Pericardium fibroblast (primary cell): ENCODE data around the gene MRPL23. TPM values are rescaled to one million over a fixed set of nuclear protein-coding genes. Genes with fewer than 3 reads are reported as not detected.

Source experiments
- total RNA-seq: library from RNA; depleted of rRNA; stranded (reverse); fragments of >200 nt; gene quantifications from 2 replicates; pipeline ENCODE4 v1.2.3, GENCODE V29; 2015

The MRPL23 gene
- total RNA-seq: 63.6 and 67.1 TPM in 2 replicates

DNA sequence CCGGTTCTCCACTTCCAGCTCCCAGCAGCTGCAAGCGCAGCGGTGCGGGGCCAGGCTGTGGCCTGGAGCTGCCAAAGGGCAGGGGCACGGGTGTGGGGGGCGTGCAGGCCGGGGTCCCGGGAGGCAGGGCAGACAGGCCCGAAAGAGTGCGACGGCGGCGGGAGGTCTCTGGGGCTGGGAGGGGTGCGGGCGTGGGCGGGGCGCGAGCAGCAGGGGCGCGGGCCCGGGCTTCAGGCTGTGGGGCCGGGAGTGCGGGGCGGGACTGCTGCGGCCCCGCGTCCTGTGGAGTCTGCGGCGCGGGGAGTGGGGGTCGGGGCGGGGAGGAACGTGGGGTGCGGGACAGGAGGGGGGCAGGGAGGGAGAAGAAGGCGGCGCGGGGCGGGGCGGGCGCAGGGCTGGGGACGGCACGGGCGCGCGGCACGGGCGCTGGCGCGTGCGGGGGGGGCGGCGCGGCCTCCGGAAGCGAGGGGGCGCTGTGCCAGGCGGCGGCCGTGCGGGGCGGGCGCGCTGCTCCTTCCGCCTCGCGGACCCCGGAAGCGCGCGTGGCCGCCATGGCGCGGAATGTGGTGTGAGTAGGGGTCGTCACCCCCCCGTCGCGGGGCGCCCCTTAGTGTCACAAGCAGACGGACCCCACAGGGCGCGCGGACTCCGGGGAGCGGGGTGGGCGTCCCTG lies at the start of gene MRPL23:
Gene MRPL23, plus strand, starts transcription at position 521 of the 673 bp plus-strand sequence. Its CDS starts 31 bp downstream, at position 552.

DNA sequence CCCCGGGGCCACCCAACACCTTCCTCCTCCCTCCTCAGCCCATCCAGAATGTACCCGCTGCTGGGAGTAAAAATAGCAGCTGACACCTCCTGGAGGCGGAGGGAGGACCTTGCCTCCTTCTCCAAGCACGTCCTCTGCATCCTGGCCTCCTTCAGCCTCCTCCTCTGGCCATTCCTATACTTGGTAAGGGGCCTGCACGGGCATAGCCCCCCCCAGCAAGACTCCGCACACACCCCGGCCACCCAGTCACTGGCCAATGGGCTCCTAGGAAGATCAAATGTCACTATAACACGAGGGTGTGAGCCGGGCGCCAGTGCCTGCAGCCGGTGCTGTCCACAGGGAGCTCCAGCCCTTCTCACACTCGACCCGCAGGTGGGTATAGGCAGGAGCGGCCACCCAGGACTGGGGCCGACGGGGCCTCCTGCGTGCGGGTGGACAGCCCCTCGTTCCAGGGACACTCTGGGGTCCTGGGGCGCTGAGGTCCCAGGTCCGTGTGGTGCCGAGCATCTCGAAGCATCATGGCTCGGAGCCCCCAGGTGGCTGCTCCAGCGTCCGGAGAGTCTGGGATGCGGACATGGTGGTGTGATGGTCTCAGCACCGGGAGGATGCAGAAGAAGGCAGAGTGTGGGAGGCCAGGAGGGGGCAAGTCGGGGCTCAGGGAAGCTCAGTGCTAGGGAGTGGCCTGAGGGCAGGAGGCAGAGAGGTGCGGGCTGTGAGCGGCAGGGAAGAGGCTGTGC lies 27.6 kb upstream of the MRPL23 start, which contains the start of gene TNNT3:
Gene TNNT3, plus strand, starts transcription at position 313 of the 737 bp plus-strand sequence. CDS start 3,172 bp downstream, outside the sequence.

DNA sequence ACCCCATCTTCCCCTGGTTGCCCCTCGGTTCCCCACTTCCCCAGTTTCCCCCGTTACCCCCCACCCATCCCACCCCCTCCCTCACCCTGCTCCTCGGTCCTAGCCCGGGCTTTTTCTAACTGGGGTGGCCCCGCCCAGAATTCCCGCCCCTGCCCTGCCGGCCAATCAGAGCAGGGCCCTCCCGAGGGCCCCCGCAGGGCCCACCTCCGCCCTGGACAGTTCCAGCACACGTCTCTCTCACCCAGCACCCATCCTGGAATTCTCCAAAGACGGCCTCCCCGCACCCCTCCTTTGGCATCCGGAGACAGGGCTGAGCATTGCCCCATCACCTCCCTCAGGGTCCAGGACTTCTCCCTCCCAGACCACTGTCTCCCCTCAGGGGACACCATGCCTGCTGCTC lies 50.6 kb downstream of the MRPL23 start, which contains the start of gene H19:
Gene H19, minus strand, starts transcription at position 88 of the 400 bp plus-strand sequence.

Other genes starting within 250 kb of the MRPL23 start
- 0.51 and 0.82 TPM in 2 replicates for gene IFITM10, start 196.7 kb upstream of the MRPL23 start, total RNA-seq
- 453 and 464 TPM in 2 replicates for gene CTSD, start 183.4 kb upstream of the MRPL23 start, total RNA-seq
- 0.35 TPM in 1 of 2 replicates, not detected in the other for gene SYT8, start 112.3 kb upstream of the MRPL23 start, total RNA-seq
- 0.94 TPM in 1 of 2 replicates, not detected in the other for gene TNNI2, start 108.4 kb upstream of the MRPL23 start, total RNA-seq
- 29.5 and 34.2 TPM in 2 replicates for gene LSP1, start 94.2 kb upstream of the MRPL23 start, total RNA-seq
- gene PRR33, start 55.4 kb upstream of the MRPL23 start, total RNA-seq: not detected in 2 replicates
- gene TNNT3, start 27.6 kb upstream of the MRPL23 start, total RNA-seq: 12.3 and 28.9 TPM in 2 replicates
- 18,433 and 25,558 TPM in 2 replicates for gene H19, start 50.5 kb downstream of the MRPL23 start, total RNA-seq
- 539 and 549 TPM in 2 replicates for gene IGF2, start 192.1 kb downstream of the MRPL23 start, total RNA-seq
- gene INS, start 213.9 kb downstream of the MRPL23 start, total RNA-seq: not detected in 2 replicates
- 0.17 and 17.5 TPM in 2 replicates for gene TH, start 224.5 kb downstream of the MRPL23 start, total RNA-seq